Large intestine (tissue), 3 donors: ENCODE measurements around the gene BEND6. TPM values are rescaled to one million over a fixed set of nuclear protein-coding genes. Genes with fewer than 3 reads are reported as not detected.
A peak's percentile ranks its signal among the peaks of the same experiment; 100 is the strongest.

ENCODE experiments used
- DNase-seq, 2 donors: peaks; one replicate each; pipeline versions ENCODE4 v3.0.0 to v3.0.0-alpha.2; 2013
- H3K27ac ChIP-seq: one replicate; pipeline ENCODE4 v1.5.1; 2013; ENCODE audit warnings: low read length
- H3K27me3 ChIP-seq: 2 replicates; pipeline ENCODE4 v1.6.1; 2013; ENCODE audit warnings: low read length; ENCODE audit not compliant: control insufficient read depth, insufficient read depth
- H3K36me3 ChIP-seq: 2 replicates; pipeline ENCODE4 v1.6.1; 2013; ENCODE audit warnings: low read length; ENCODE audit not compliant: control insufficient read depth, insufficient read depth
- H3K4me1 ChIP-seq: one replicate; pipeline ENCODE4 v1.6.1; 2013; ENCODE audit warnings: low read length; ENCODE audit not compliant: control insufficient read depth, insufficient read depth
- H3K4me3 ChIP-seq: one replicate; pipeline ENCODE4 v1.5.1; 2013; ENCODE audit warnings: low read length
- H3K9me3 ChIP-seq: one replicate; pipeline ENCODE4 v1.6.1; 2013; ENCODE audit warnings: mild to moderate bottlenecking, low read depth, low read length, moderate library complexity; ENCODE audit not compliant: control insufficient read depth
- WGBS: methylation state at CpG from one replicate; pipeline ENCODE4 v1.1.5; 2013; ENCODE audit warnings: low lambda C conversion rate; ENCODE audit not compliant: insufficient coverage; 5-methylcytosine and 5-hydroxymethylcytosine counted together
- polyA plus RNA-seq: library from polyadenylated mRNA; unstranded; fragments of 120-200 nt; gene quantifications from one replicate; pipeline ENCODE4 v1.2.1, GENCODE V29; 2013

BEND6 gene
- polyA plus RNA-seq, 1 donor = 1.2 TPM

GRCh38 chr6:56940463-56940862 is 14.4 kb upstream of the BEND6 start:
- H3K27ac ChIP-seq = no peak overlapping the region
- no CpG with 5 or more reads among the region's 5 CpGs for WGBS
- no peaks in the 10 kb centered on the region for H3K9me3 ChIP-seq
- no peaks in the 10 kb centered on the region for H3K36me3 ChIP-seq
- H3K27me3 ChIP-seq = peaks cover 8% of the 10 kb centered on the region
- no peaks in the 10 kb centered on the region for H3K4me1 ChIP-seq
- no peak overlapping the region for H3K4me3 ChIP-seq
- no peak for DNase-seq

- H3K9me3 ChIP-seq = no peaks in the 10 kb centered on the region
- DNase-seq = no peak
- peaks cover 8% of the 10 kb centered on the region for H3K27me3 ChIP-seq
- H3K27ac ChIP-seq = no peak overlapping the region
- H3K4me3 ChIP-seq = no peak overlapping the region
- no peaks in the 10 kb centered on the region for H3K4me1 ChIP-seq
- H3K36me3 ChIP-seq = no peaks in the 10 kb centered on the region
Observed at GRCh38 chr6:56940977-56941376, 13.9 kb upstream of the BEND6 start.

- DNase-seq = no peak
- H3K4me3 ChIP-seq = no peak overlapping the region
- peaks cover 14% of the 10 kb centered on the region for H3K27me3 ChIP-seq
- H3K9me3 ChIP-seq = no peaks in the 10 kb centered on the region
- no peaks in the 10 kb centered on the region for H3K4me1 ChIP-seq
- H3K27ac ChIP-seq = no peak overlapping the region
- no peaks in the 10 kb centered on the region for H3K36me3 ChIP-seq
Observed at GRCh38 chr6:56944661-56945060, 10.2 kb upstream of the BEND6 start.

GRCh38 chr6:56946368-56946767 is 8.5 kb upstream of the BEND6 start:
- DNase-seq = no peak
- Histone ChIP-seq H3K27me3 (peaks cover 20% of the 10 kb centered on the region), H3K27ac (no peak overlapping the region), H3K4me3 (no peak overlapping the region), H3K4me1 (no peaks in the 10 kb centered on the region), H3K9me3 (no peaks in the 10 kb centered on the region), H3K36me3 (no peaks in the 10 kb centered on the region)
- WGBS = 90% methylated on average over 2 of the region's 2 CpGs

GRCh38 chr6:56947924-56948323 is 7.0 kb upstream of the BEND6 start:
- WGBS = 73% methylated on average over 1 of the region's 1 CpG
- peaks cover 29% of the 10 kb centered on the region for H3K27me3 ChIP-seq
- no peaks in the 10 kb centered on the region for H3K4me1 ChIP-seq
- H3K9me3 ChIP-seq = no peaks in the 10 kb centered on the region
- H3K36me3 ChIP-seq = no peaks in the 10 kb centered on the region
- no peak overlapping the region for H3K27ac ChIP-seq
- no peak overlapping the region for H3K4me3 ChIP-seq
- DNase-seq = no peak

GRCh38 chr6:56949265-56949664 is 5.6 kb upstream of the BEND6 start:
- no CpG with 5 or more reads among the region's 3 CpGs for WGBS
- H3K4me1 ChIP-seq = peaks cover 7% of the 10 kb centered on the region
- no peaks in the 10 kb centered on the region for H3K9me3 ChIP-seq
- no peak overlapping the region for H3K4me3 ChIP-seq
- no peak for DNase-seq
- no peak overlapping the region for H3K27ac ChIP-seq
- H3K36me3 ChIP-seq = no peaks in the 10 kb centered on the region
- H3K27me3 ChIP-seq = peaks cover 43% of the 10 kb centered on the region

- Histone ChIP-seq H3K27me3 (peaks cover 40% of the 10 kb centered on the region), H3K27ac (no peak overlapping the region), H3K4me3 (no peak overlapping the region), H3K36me3 (no peaks in the 10 kb centered on the region), H3K9me3 (no peaks in the 10 kb centered on the region), H3K4me1 (peaks cover 8% of the 10 kb centered on the region)
- DNase-seq = no peak
- 25% methylated on average over 1 of the region's 1 CpG for WGBS
Observed at GRCh38 chr6:56949925-56950495, 4.9 kb upstream of the BEND6 start.

GRCh38 chr6:56951049-56951831 is 3.7 kb upstream of the BEND6 start:
- WGBS = no CpG with 5 or more reads among the region's 3 CpGs

GRCh38 chr6:56953597-56954402 is 1.1 kb upstream of the BEND6 start:
- no peak overlapping the region for H3K27ac ChIP-seq
- WGBS = no CpG with 5 or more reads among the region's 42 CpGs

More at GRCh38 chr6:56951049-56951831, 3.7 kb upstream of the BEND6 start:
- no peak for DNase-seq
- Histone ChIP-seq H3K27me3 (peaks cover 49% of the 10 kb centered on the region), H3K27ac (no peak overlapping the region), H3K36me3 (no peaks in the 10 kb centered on the region), H3K4me3 (no peak overlapping the region), H3K4me1 (peaks cover 11% of the 10 kb centered on the region), H3K9me3 (no peaks in the 10 kb centered on the region)

GRCh38 chr6:56955171-56956155 is 556 bp downstream of the BEND6 start:
- Histone ChIP-seq H3K4me3 (peak overlapping the region; percentile 31), H3K9me3 (no peaks in the 10 kb centered on the region), H3K36me3 (no peaks in the 10 kb centered on the region), H3K4me1 (peaks cover 11% of the 10 kb centered on the region), H3K27me3 (peaks cover 61% of the 10 kb centered on the region), H3K27ac (no peak overlapping the region)
- no CpG with 5 or more reads among the region's 57 CpGs for WGBS
- peak; percentile 44 to 67 for DNase-seq

More at GRCh38 chr6:56953597-56954402, 1.1 kb upstream of the BEND6 start:
- H3K27me3 ChIP-seq = peaks cover 63% of the 10 kb centered on the region
- no peaks in the 10 kb centered on the region for H3K36me3 ChIP-seq
- peak in 1 of 2 donors; percentile 17 for DNase-seq
- peak overlapping the region; percentile 32 for H3K4me3 ChIP-seq
- no peaks in the 10 kb centered on the region for H3K9me3 ChIP-seq
- H3K4me1 ChIP-seq = peaks cover 11% of the 10 kb centered on the region
